ENCODE measurements around the gene TMEM126A. TPM values are rescaled to one million over a fixed set of nuclear protein-coding genes. Genes with fewer than 3 reads are reported as not detected.
A peak's percentile ranks its signal among the peaks of the same experiment; 100 is the strongest.

TMEM126A gene
- total and polyA plus RNA-seq, 2 of the 13 experiments (the other 11 are each of a cell fraction or from before 2014, with no cell fraction given): 59.5 to 66.9 TPM

DNA sequence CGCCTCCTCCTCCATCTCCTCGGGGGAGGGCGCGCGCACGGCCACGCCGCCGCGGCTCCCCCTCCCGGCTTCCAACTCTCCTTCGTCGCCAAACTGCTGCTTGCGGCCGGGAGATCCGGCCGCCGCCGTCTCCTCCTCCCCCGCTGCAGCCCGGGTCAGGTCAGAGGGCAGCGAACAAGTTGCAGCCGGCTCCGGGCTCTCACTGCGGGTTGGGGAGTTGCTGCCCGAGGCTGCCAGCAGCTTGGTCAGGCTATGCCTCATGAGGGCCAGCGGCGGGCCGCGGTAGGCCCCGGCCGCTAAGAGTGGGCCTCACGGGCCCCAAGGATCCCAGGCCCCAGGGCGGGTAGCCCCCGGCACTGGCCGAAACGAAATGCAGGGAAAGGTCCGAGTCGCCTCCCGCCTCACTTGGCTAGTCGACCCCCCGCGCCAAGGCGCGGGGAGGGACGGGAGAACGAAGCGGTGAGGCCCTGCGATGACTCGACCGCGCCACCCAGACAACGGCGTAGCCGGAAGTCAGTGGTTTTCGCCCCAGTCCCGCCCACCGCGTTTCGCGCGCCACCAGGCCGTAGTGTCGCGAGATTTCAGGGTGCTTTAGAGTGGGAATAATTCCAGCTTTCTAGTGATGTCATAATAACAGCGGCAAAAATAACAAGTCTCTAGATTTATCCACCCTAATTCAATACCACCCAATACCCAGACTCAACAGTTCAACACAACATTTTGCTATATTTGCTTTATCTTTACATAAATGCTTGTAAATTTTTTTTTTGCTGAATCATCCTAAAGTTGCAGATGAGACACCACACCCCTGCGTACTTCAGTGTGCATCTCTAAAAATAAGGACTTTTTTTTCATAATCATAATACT is 17.1 kb downstream of the TMEM126A start, which contains the start of gene CREBZF (continued):
- TF ChIP-seq, protein P1, sequence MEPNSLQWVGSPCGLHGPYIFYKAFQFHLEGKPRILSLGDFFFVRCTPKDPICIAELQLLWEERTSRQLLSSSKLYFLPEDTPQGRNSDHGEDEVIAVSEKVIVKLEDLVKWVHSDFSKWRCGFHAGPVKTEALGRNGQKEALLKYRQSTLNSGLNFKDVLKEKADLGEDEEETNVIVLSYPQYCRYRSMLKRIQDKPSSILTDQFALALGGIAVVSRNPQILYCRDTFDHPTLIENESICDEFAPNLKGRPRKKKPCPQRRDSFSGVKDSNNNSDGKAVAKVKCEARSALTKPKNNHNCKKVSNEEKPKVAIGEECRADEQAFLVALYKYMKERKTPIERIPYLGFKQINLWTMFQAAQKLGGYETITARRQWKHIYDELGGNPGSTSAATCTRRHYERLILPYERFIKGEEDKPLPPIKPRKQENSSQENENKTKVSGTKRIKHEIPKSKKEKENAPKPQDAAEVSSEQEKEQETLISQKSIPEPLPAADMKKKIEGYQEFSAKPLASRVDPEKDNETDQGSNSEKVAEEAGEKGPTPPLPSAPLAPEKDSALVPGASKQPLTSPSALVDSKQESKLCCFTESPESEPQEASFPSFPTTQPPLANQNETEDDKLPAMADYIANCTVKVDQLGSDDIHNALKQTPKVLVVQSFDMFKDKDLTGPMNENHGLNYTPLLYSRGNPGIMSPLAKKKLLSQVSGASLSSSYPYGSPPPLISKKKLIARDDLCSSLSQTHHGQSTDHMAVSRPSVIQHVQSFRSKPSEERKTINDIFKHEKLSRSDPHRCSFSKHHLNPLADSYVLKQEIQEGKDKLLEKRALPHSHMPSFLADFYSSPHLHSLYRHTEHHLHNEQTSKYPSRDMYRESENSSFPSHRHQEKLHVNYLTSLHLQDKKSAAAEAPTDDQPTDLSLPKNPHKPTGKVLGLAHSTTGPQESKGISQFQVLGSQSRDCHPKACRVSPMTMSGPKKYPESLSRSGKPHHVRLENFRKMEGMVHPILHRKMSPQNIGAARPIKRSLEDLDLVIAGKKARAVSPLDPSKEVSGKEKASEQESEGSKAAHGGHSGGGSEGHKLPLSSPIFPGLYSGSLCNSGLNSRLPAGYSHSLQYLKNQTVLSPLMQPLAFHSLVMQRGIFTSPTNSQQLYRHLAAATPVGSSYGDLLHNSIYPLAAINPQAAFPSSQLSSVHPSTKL (CRISPR knock-in tag; IDR thresholded peaks at IDR 0.05): peak; percentile 40; the same call in 1 of the 2 replicates
- TF ChIP-seq ZNF710 (CRISPR knock-in tag; IDR thresholded peaks at IDR 0.05; ENCODE audit: borderline replicate concordance) (0 out of 2 replicates have a peak, but pooled peaks have one; percentile 48), HDAC1 (CRISPR knock-in tag; IDR thresholded peaks at IDR 0.05) (peak; percentile 79), ZNF230 (CRISPR knock-in tag; IDR thresholded peaks at IDR 0.05) (0 out of 2 replicates have a peak, but pooled peaks have one; percentile 89), ZNF460 (CRISPR knock-in tag; IDR thresholded peaks at IDR 0.05; ENCODE audit: borderline replicate concordance) (0 out of 2 replicates have a peak, but pooled peaks have one; percentile 38), TBX3 (IDR thresholded peaks at IDR 0.05; ENCODE audit: borderline replicate concordance) (0 out of 2 replicates have a peak, but pooled peaks have one; percentile 24), SRF (IDR thresholded peaks at IDR 0.05; ENCODE audit: low read depth, low read length) (no peak), ZFP37 (CRISPR knock-in tag; IDR thresholded peaks at IDR 0.05; ENCODE audit: borderline replicate concordance) (no peak), ZNF546 (CRISPR knock-in tag; conservative IDR thresholded peaks at IDR 0.05) (peak; percentile 63; the same call in 1 of the 2 replicates), GMEB1 (CRISPR knock-in tag; IDR thresholded peaks at IDR 0.05; ENCODE audit: borderline replicate concordance) (peak; percentile 88), IKZF5 (CRISPR knock-in tag; IDR thresholded peaks at IDR 0.05) (peak; percentile 74), GMEB2 (CRISPR knock-in tag; IDR thresholded peaks at IDR 0.05; ENCODE audit: low read depth) (peak; percentile 63)
- TF ChIP-seq, protein P2, sequence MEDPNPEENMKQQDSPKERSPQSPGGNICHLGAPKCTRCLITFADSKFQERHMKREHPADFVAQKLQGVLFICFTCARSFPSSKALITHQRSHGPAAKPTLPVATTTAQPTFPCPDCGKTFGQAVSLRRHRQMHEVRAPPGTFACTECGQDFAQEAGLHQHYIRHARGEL (CRISPR knock-in tag; IDR thresholded peaks at IDR 0.05): 0 out of 2 replicates have a peak, but pooled peaks have one; percentile 44

Measured in HepG2 (cell line).